ENCODE measurements around the gene WNT9B. TPM values are rescaled to one million over a fixed set of nuclear protein-coding genes. Genes with fewer than 3 reads are reported as not detected.
A peak's percentile ranks its signal among the peaks of the same experiment; 100 is the strongest.

Gene WNT9B
- total and polyA plus RNA-seq, 4 experiments from 2014 or later, result not detected

GRCh38 chr17:46812624-46813318 lies 38.6 kb upstream of the WNT9B start:
- H3K27me3 ChIP-seq (ENCODE audit: insufficient read depth, low read length), result peaks cover 33% of the 10 kb centered on the region
- no peak for DNase-seq
- Mint-ChIP-seq H3K4me1 (peaks cover 3 to 4% (median 3%) of the 10 kb centered on the region in 4 donors), H3K4me3 (no peak overlapping the region), H3K9me3 (peaks cover 0 to 2% (median 0%) of the 10 kb centered on the region in 8 donors), H3K27ac (no peak overlapping the region), H3K36me3 (no peaks in the 10 kb centered on the region), H3K27me3 (peaks cover 35 to 55% of the 10 kb centered on the region in 2 donors)
- intact Hi-C loops (cut with micrococcal nuclease), result no loop called here
- H3K4me3 ChIP-seq (ENCODE audit: low read length in 2 of 2), result no peak overlapping the region
- H3K4me1 ChIP-seq (ENCODE audit: insufficient read depth, low read length), result peaks cover 8% of the 10 kb centered on the region
- ChIA-PET POLR2A (ENCODE audit: partially characterized antibody) (no interaction called here), CTCF (ENCODE audit: partially characterized antibody) (no interaction called here)
- no peaks in the 10 kb centered on the region for H3K9me3 ChIP-seq (ENCODE audit: control insufficient read depth in 1 of 2, low read length in 2 of 2)
- H3K27ac ChIP-seq (ENCODE audit: low read depth, low read length), result no peak overlapping the region
- H3K36me3 ChIP-seq (ENCODE audit: insufficient read depth, low read length), result no peaks in the 10 kb centered on the region

- POLR2A ChIA-PET (ENCODE audit: partially characterized antibody), result no interaction called here
- CTCF ChIA-PET (ENCODE audit: partially characterized antibody), result no interaction called here
These were observed 37.5 kb upstream of the WNT9B start for GRCh38 chr17:46813920-46814319.

GRCh38 chr17:46814446-46814845 lies 36.9 kb upstream of the WNT9B start:
- H3K4me1 Mint-ChIP-seq, result peaks cover 5 to 12% (median 9%) of the 10 kb centered on the region in 4 donors
- H3K27ac Mint-ChIP-seq, result no peak overlapping the region
- H3K27me3 Mint-ChIP-seq, result peaks cover 41 to 65% of the 10 kb centered on the region in 2 donors
- Histone ChIP-seq H3K4me3 (ENCODE audit: low read length in 2 of 2) (no peak overlapping the region), H3K36me3 (ENCODE audit: insufficient read depth, low read length) (no peaks in the 10 kb centered on the region), H3K4me1 (ENCODE audit: insufficient read depth, low read length) (peaks cover 18% of the 10 kb centered on the region), H3K27ac (ENCODE audit: low read depth, low read length) (no peak overlapping the region), H3K9me3 (ENCODE audit: control insufficient read depth in 1 of 2, low read length in 2 of 2) (no peaks in the 10 kb centered on the region), H3K27me3 (ENCODE audit: insufficient read depth, low read length) (peaks cover 42% of the 10 kb centered on the region)
- ChIA-PET POLR2A (ENCODE audit: partially characterized antibody) (no interaction called here), CTCF (ENCODE audit: partially characterized antibody) (no interaction called here)
- peaks cover 0 to 2% (median 0%) of the 10 kb centered on the region in 8 donors for H3K9me3 Mint-ChIP-seq
- no peaks in the 10 kb centered on the region for H3K36me3 Mint-ChIP-seq
- H3K4me3 Mint-ChIP-seq, result peak overlapping the region in 1 of 8 donors; percentile 59
- DNase-seq, result no peak
- intact Hi-C loops (cut with micrococcal nuclease), result no loop called here

More at GRCh38 chr17:46813920-46814319, 37.5 kb upstream of the WNT9B start:
- no peak overlapping the region for H3K4me3 Mint-ChIP-seq
- H3K27ac Mint-ChIP-seq, result peak overlapping the region in 1 of 7 donors; percentile 18
- H3K4me3 ChIP-seq (ENCODE audit: low read length in 2 of 2), result no peak overlapping the region
- no peaks in the 10 kb centered on the region for H3K36me3 Mint-ChIP-seq
- peaks cover 40% of the 10 kb centered on the region for H3K27me3 ChIP-seq (ENCODE audit: insufficient read depth, low read length)
- intact Hi-C loops (cut with micrococcal nuclease), result no loop called here
- no peaks in the 10 kb centered on the region for H3K36me3 ChIP-seq (ENCODE audit: insufficient read depth, low read length)
- peaks cover 13% of the 10 kb centered on the region for H3K4me1 ChIP-seq (ENCODE audit: insufficient read depth, low read length)
- H3K4me1 Mint-ChIP-seq, result peaks cover 3 to 8% (median 6%) of the 10 kb centered on the region in 4 donors
- H3K9me3 ChIP-seq (ENCODE audit: control insufficient read depth in 1 of 2, low read length in 2 of 2), result no peaks in the 10 kb centered on the region
- no peak overlapping the region for H3K27ac ChIP-seq (ENCODE audit: low read depth, low read length)
- no peak for DNase-seq
- H3K27me3 Mint-ChIP-seq, result peaks cover 39 to 62% of the 10 kb centered on the region in 2 donors
- peaks cover 0 to 2% (median 0%) of the 10 kb centered on the region in 8 donors for H3K9me3 Mint-ChIP-seq

GRCh38 chr17:46815474-46816353 lies 35.7 kb upstream of the WNT9B start:
- Histone ChIP-seq H3K4me3 (ENCODE audit: low read length in 2 of 2) (no peak overlapping the region), H3K4me1 (ENCODE audit: insufficient read depth, low read length) (peaks cover 28% of the 10 kb centered on the region), H3K36me3 (ENCODE audit: insufficient read depth, low read length) (no peaks in the 10 kb centered on the region), H3K9me3 (ENCODE audit: control insufficient read depth in 1 of 2, low read length in 2 of 2) (no peaks in the 10 kb centered on the region), H3K27ac (ENCODE audit: low read depth, low read length) (no peak overlapping the region), H3K27me3 (ENCODE audit: insufficient read depth, low read length) (peaks cover 55% of the 10 kb centered on the region)
- Mint-ChIP-seq H3K36me3 (no peaks in the 10 kb centered on the region), H3K9me3 (peaks cover 0 to 2% (median 0%) of the 10 kb centered on the region in 8 donors), H3K27ac (peak overlapping the region in 1 of 7 donors; percentile 69), H3K4me3 (no peak overlapping the region), H3K27me3 (peaks cover 47 to 71% of the 10 kb centered on the region in 2 donors), H3K4me1 (peaks cover 7 to 22% (median 12%) of the 10 kb centered on the region in 4 donors)
- CTCF ChIA-PET (ENCODE audit: partially characterized antibody), result no interaction called here
- intact Hi-C loops (cut with micrococcal nuclease), result no loop called here
- POLR2A ChIA-PET (ENCODE audit: partially characterized antibody), result no interaction called here
- no peak for DNase-seq

GRCh38 chr17:46817151-46817900 lies 34.1 kb upstream of the WNT9B start:
- Mint-ChIP-seq H3K9me3 (peaks cover 0 to 2% (median 0%) of the 10 kb centered on the region in 8 donors), H3K27me3 (peaks cover 54 to 77% of the 10 kb centered on the region in 2 donors), H3K36me3 (no peaks in the 10 kb centered on the region), H3K4me3 (peak overlapping the region in 6 of 8 donors; percentile 67 to 79 (median 74)), H3K4me1 (peaks cover 7 to 30% (median 15%) of the 10 kb centered on the region in 4 donors), H3K27ac (no peak overlapping the region)
- no peak overlapping the region for H3K27ac ChIP-seq (ENCODE audit: low read depth, low read length)
- no peaks in the 10 kb centered on the region for H3K36me3 ChIP-seq (ENCODE audit: insufficient read depth, low read length)
- peaks cover 63% of the 10 kb centered on the region for H3K27me3 ChIP-seq (ENCODE audit: insufficient read depth, low read length)
- H3K9me3 ChIP-seq (ENCODE audit: control insufficient read depth in 1 of 2, low read length in 2 of 2), result no peaks in the 10 kb centered on the region
- ChIA-PET CTCF (ENCODE audit: partially characterized antibody) (no interaction called here), POLR2A (ENCODE audit: partially characterized antibody) (no interaction called here)
- peaks cover 28% of the 10 kb centered on the region for H3K4me1 ChIP-seq (ENCODE audit: insufficient read depth, low read length)
- DNase-seq, result no peak
- intact Hi-C loops (cut with micrococcal nuclease), result no loop called here
- no peak overlapping the region for H3K4me3 ChIP-seq (ENCODE audit: low read length in 2 of 2)

GRCh38 chr17:46817901-46818209 lies 33.5 kb upstream of the WNT9B start:
- POLR2A ChIA-PET (ENCODE audit: partially characterized antibody), result no interaction called here

More at GRCh38 chr17:46817901-46818209, 33.5 kb upstream of the WNT9B start:
- no peaks in the 10 kb centered on the region for H3K36me3 ChIP-seq (ENCODE audit: insufficient read depth, low read length)
- intact Hi-C loops (cut with micrococcal nuclease), result no loop called here
- CTCF ChIA-PET (ENCODE audit: partially characterized antibody), result no interaction called here
- H3K27ac Mint-ChIP-seq, result no peak overlapping the region
- no peak overlapping the region for H3K4me3 ChIP-seq (ENCODE audit: low read length in 2 of 2)
- no peaks in the 10 kb centered on the region for H3K9me3 ChIP-seq (ENCODE audit: control insufficient read depth in 1 of 2, low read length in 2 of 2)
- H3K27ac ChIP-seq (ENCODE audit: low read depth, low read length), result no peak overlapping the region
- H3K4me3 Mint-ChIP-seq, result peak overlapping the region; percentile 51 to 79 (median 71)
- peaks cover 28% of the 10 kb centered on the region for H3K4me1 ChIP-seq (ENCODE audit: insufficient read depth, low read length)
- peaks cover 7 to 30% (median 15%) of the 10 kb centered on the region in 4 donors for H3K4me1 Mint-ChIP-seq
- H3K27me3 Mint-ChIP-seq, result peaks cover 55 to 71% of the 10 kb centered on the region in 2 donors
- H3K36me3 Mint-ChIP-seq, result no peaks in the 10 kb centered on the region
- peaks cover 0 to 2% (median 0%) of the 10 kb centered on the region in 8 donors for H3K9me3 Mint-ChIP-seq
- H3K27me3 ChIP-seq (ENCODE audit: insufficient read depth, low read length), result peaks cover 59% of the 10 kb centered on the region
- no peak for DNase-seq

All from CD4-positive, alpha-beta memory T cell (primary cell).